RKO (cell line): ENCODE results near the gene ASIC3.
A peak's percentile ranks its signal among the peaks of the same experiment; 100 is the strongest.
"Not testable (repeated sequence)": the region's sequence is repeated elsewhere in the genome, so short reads cannot be mapped to it uniquely, and the experiment has no call there.

Experiments used
- DNase-seq: peaks from one replicate; pipeline ENCODE4 v3.0.0-alpha.2; 2016; ENCODE audit warnings: low spot score

ASIC3 gene

GRCh38 chr7:151032936-151033863, 15.1 kb upstream of the ASIC3 start:
- no peak for DNase-seq

GRCh38 chr7:151033864-151034249, 14.5 kb upstream of the ASIC3 start:
- no peak for DNase-seq

GRCh38 chr7:151034312-151035025, 13.9 kb upstream of the ASIC3 start:
- DNase-seq = no peak

- no peak for DNase-seq
These were observed 13.2 kb upstream of the ASIC3 start for GRCh38 chr7:151035026-151035717.

DNA sequence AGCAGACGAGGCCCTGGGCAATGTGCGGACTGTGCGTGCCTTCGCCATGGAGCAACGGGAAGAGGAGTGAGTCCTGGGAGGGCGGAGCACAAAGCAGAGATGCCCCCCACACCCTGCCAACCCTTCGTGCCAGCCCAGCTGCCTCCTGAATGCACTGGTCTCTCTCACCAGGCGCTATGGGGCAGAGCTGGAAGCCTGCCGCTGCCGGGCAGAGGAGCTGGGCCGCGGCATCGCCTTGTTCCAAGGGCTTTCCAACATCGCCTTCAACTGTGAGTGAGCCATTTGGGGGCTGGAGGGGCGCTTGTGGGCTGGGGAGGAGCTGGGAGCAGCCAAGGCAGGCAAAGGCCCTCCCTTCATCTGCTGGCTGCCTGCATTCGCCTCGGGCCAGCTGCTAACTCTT, 12.4 kb upstream of the ASIC3 start:
- no peak for DNase-seq

DNA sequence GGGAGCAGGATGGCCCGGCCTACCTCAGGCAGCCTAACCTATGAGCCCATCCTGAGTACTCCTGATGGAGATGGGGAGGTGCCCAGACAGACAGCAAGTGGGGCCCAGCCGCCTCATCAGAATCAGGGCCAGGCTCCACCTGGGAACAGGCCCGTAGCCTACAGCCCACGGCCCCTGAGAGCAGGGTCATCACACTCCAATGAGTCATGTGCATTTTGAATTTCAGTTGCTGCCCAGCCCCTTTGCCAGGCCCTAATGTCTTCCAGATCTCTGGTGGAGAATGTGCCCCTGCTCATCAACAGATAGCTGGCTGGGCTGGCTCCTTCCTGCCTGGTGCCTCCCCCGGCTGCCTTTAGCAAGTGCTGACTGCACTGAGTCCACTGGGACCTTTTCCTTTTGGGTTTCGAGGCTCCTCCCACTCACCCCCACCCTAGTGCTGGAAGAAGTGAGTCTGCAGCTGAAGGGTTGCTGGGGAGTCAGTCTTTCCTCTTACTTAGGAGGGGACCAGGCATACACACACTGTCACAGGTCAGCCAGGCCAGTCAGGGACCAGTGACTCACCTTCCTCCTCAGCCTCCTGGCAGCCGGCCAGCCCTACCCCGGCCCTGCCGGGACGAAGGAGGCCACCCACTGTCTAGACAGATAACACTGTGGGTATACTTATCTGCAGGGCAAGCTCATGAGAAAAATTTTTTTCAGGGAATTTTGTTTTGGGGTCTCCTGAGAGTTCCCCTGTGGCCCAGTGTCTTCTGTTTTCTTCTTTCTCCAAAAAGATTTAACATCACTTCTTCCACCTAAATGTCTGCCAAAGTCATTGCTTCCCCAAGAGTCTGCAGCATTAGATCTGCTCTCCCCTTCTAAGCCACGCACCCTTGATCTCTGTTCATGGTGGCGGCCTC, 9.1 kb upstream of the ASIC3 start:
- peak; percentile 96 for DNase-seq

GRCh38 chr7:151039850-151040548, 8.3 kb upstream of the ASIC3 start:
- no peak for DNase-seq

DNA sequence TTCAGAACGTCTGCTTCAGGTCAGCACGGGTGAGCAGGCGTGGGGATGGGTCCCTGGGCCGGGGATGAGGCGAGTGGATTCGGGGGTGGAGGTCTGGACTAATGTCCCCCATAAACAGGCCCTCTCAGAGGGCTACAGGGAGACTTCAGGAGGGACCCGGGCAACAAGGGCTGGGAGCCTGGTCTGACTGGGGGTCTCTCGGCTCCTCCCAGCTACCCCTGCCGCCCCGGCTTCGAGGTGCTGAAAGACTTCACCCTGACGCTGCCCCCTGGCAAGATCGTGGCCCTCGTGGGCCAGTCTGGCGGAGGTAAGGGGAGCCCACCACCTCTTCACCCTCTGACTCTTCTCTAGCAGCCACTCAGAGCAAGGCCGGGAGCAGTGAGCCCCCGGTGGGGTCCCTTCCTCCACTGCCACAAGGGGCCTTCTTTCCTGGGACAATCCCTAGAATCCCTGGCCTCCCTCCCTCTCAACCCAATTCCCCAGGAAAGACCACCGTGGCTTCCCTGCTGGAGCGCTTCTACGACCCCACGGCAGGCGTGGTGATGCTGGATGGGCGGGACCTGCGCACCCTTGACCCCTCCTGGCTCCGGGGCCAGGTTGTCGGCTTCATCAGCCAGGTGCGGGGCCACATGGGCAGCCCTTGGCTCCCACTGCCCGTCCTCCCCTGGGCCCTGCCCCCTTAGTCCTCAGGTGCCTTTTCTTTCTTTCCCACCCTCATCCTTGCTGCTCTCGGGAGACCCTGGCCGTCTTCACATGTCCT, 7.5 kb upstream of the ASIC3 start:
- DNase-seq = no peak

DNA sequence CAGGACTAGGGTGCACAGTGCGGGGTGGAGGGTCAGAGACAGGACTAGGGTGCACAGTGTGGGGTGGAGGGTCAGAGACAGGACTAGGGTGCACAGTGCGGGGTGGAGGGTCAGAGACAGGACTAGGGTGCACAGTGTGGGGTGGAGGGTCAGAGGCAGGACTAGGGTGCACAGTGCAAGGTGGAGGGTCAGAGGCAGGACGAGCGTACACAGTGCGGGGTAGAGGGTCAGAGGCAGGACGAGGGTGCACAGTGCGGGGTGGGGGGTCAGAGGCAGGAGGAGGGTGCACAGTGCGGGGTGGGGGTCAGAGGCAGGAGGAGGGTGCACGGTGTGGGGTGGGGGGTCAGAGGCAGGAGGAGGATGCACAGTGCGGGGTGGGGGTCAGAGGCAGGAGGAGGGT, 4.9 kb upstream of the ASIC3 start:
- not testable (repeated sequence) for DNase-seq

DNA sequence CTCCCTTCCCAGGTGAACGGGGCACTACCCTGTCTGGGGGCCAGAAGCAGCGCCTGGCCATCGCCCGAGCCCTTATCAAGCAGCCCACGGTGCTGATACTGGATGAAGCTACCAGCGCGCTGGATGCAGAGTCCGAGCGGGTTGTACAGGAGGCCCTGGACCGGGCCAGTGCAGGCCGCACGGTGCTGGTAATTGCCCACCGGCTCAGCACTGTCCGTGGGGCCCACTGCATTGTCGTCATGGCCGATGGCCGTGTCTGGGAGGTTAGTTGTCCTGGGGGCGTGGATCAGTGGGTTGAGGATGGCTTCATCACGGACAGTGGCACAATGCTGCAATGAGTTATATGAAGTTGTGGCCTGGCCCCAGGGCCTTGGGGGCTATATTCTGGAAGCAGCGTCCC, 4.4 kb upstream of the ASIC3 start:
- no peak for DNase-seq

DNA sequence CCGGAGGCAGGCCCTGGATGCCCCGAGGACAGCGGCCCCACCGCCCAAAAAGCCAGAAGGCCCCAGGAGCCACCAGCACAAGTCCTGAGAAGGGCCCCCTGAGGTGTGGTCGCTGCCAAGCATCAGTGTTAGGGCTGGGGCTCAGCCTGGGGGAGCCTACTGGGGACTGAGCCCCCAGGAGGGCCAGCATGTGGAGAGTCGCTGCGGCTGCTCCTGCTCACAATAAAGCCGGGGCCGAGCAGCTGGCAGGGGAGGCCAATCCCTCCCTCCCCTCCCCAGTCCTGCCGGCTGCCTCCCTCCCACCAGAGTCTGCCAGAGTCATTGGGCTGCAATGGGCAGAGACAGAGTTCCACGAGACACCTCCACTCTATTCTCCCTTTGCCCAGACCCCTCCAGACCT, 3.1 kb upstream of the ASIC3 start:
- DNase-seq = no peak

GRCh38 chr7:151045967-151046366, 2.4 kb upstream of the ASIC3 start:
- no peak for DNase-seq

DNA sequence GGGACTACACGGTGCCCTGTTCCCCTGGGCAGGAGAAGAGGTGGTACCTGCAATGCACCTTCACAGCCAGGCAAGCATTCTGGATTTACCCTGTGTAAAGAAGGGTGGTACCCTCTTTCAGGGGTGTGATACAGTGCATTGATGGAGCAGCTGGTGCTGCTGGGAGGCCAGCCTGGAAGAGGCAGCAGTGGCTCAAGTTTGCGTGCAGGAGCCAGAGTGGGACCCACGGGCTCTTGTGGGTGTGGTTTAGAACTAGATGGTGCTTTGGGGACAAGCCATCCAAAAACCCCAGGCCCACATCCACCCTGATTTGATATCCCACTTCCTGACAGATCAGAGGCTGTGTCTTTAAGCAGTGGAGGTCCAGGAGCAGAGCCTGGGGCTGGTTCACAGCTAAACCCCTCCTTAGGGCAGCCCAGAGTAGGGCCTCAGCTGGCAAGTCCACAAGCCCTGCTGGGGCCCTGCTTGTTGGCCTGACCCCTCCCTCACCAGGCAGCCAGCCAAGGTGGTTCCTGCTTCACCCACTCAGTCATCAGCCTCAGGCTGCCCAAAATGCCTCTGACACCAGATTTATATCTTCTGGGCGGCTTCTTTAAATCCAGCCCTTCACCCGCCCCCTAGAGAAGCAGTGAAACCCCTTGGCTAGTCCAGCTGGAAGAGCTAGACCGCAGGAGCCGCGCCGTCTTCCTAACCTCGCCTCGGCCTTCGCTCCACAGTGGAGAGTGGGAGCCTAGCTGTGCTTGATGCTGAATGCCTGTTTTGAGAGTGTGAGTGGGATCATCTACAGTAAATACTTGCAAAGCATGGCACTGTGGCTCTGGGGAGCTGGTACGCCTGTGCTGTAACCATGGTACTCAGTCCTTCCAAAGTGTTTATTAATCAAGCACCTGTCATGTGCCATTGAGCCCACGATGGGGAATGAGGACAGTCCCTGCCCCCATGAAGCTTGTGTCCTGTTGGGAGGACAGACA, 1.4 kb upstream of the ASIC3 start:
- DNase-seq = no peak

GRCh38 chr7:151048911-151049463, 656 bp downstream of the ASIC3 start:
- DNase-seq = no peak

- no peak for DNase-seq
These were observed 2.8 kb downstream of the ASIC3 start for GRCh38 chr7:151051108-151051507.

DNA sequence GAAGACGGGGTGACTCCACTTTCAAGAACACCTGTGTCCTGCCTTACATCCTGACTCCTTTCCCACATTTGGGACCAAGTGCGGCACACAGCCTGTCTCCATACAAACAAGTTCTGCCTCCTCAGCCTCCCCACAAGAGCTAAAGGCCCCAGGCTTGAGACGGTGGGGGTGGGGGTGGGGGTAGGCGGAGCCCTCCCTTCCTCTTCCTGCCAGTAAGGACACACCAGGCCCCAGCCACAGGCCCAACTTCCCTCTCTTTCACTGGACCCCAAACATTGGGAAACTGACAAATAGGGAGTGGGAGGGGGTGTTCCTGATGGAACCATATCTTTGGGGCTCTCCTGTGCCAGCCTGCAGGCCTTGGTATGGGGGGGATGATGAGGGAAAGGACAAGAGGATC, 4.8 kb downstream of the ASIC3 start:
- no peak for DNase-seq

GRCh38 chr7:151053751-151054150, 5.4 kb downstream of the ASIC3 start:
- DNase-seq = no peak

GRCh38 chr7:151056283-151056665, 7.9 kb downstream of the ASIC3 start:
- peak; percentile 50 for DNase-seq
